ENCODE results near the gene FBXO34.

DNA sequence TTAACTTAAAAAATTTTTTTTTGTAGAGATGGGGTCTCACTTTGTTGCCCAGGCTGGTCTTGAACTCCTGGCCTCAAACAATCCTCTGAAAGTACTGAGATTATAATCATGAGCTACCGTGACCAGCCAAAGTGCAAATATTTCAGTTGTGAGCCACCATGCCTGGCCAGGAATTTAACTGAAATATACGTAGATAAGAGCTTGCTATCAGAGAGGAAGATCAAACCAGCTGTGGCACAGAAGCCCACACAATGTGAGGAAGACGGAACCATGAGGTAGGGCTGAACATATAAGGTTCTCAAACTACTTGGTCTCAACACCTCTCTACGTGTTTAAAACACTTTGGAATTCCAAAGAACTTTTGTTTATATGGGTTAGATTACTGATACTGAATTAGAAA lies 111.3 kb downstream of the FBXO34 start:
- TF ChIP-seq CTCF (IDR thresholded peaks at IDR 0.05) = no peak
- no peak for TF ChIP-seq POLR2AphosphoS5 (IDR thresholded peaks at IDR 0.05; ENCODE audit: low read depth, low read length)

All from Panc1 (cell line).